ENCODE data around the gene TBC1D17. TPM values are rescaled to one million over a fixed set of nuclear protein-coding genes. Genes with fewer than 3 reads are reported as not detected.

Gene TBC1D17
- total and polyA plus RNA-seq, 2 of the 13 experiments (the other 11 are each of a cell fraction or from before 2014, with no cell fraction given) = 9.7 to 16.9 TPM

DNA sequence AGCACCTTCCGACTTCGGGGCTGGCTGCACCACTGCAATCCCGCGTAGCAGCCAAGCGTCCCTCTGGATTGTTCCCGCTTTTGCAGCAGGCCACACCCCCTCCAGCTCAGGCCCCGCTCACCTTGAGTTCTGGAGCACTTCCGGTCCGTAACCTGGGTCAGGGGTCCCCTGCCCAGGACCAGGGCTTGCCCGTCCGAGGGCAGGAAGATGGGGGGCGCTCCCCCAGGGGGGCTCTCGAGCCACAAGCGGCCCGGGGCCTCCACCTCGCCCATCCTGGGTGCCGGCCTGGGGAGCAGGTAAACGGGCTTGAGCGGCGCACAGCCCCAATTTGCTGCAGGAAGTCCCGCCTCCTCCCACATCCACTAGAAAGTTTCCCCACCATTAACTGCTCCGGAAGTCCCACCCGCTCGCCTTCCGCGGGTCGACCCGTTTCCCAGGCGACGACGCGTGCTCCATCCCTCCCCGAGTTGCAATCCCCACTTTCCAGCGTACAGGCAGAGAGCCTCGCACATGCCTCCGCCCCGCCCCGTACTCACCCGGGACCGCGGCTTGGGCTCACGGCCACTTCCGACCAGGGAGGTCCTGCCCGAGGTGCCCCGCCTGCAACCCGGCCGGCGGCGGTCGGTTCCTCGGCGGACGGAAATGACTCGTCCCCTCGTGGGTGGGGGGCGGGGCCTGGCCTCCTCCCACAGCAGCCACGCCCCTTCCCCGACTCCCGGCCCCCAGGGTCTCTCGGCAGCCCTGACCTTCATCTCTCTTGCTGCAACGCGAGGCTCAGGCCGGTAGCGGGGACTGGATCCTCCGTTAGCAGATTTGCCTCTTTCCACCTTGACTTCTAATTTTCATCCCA, 10.3 kb upstream of the TBC1D17 start, which contains the start of gene PNKP (continued):
- TF ChIP-seq, protein P1, sequence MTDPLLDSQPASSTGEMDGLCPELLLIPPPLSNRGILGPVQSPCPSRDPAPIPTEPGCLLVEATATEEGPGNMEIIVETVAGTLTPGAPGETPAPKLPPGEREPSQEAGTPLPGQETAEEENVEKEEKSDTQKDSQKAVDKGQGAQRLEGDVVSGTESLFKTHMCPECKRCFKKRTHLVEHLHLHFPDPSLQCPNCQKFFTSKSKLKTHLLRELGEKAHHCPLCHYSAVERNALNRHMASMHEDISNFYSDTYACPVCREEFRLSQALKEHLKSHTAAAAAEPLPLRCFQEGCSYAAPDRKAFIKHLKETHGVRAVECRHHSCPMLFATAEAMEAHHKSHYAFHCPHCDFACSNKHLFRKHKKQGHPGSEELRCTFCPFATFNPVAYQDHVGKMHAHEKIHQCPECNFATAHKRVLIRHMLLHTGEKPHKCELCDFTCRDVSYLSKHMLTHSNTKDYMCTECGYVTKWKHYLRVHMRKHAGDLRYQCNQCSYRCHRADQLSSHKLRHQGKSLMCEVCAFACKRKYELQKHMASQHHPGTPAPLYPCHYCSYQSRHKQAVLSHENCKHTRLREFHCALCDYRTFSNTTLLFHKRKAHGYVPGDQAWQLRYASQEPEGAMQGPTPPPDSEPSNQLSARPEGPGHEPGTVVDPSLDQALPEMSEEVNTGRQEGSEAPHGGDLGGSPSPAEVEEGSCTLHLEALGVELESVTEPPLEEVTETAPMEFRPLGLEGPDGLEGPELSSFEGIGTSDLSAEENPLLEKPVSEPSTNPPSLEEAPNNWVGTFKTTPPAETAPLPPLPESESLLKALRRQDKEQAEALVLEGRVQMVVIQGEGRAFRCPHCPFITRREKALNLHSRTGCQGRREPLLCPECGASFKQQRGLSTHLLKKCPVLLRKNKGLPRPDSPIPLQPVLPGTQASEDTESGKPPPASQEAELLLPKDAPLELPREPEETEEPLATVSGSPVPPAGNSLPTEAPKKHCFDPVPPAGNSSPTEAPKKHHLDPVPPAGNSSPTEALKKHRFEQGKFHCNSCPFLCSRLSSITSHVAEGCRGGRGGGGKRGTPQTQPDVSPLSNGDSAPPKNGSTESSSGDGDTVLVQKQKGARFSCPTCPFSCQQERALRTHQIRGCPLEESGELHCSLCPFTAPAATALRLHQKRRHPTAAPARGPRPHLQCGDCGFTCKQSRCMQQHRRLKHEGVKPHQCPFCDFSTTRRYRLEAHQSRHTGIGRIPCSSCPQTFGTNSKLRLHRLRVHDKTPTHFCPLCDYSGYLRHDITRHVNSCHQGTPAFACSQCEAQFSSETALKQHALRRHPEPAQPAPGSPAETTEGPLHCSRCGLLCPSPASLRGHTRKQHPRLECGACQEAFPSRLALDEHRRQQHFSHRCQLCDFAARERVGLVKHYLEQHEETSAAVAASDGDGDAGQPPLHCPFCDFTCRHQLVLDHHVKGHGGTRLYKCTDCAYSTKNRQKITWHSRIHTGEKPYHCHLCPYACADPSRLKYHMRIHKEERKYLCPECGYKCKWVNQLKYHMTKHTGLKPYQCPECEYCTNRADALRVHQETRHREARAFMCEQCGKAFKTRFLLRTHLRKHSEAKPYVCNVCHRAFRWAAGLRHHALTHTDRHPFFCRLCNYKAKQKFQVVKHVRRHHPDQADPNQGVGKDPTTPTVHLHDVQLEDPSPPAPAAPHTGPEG (CRISPR knock-in tag; IDR thresholded peaks at IDR 0.05) = no peak
- no peak for TF ChIP-seq CCAR2 (optimal IDR thresholded peaks at IDR 0.05; ENCODE audit: low read depth, low read length)
- TF ChIP-seq HOXA9 (CRISPR knock-in tag; IDR thresholded peaks at IDR 0.05; ENCODE audit: borderline replicate concordance) = no peak
- TF ChIP-seq KDM2A (CRISPR knock-in tag; IDR thresholded peaks at IDR 0.05; ENCODE audit: borderline replicate concordance, low read depth) = peak; percentile 79
- peak; percentile 65; the same call in 2 of the 3 replicates for TF ChIP-seq MXI1 (IDR thresholded peaks at IDR 0.05; ENCODE audit: borderline replicate concordance, low read depth, low read length)
- peak; percentile 56; the same call in 1 of the 2 replicates for TF ChIP-seq AHR (CRISPR knock-in tag; IDR thresholded peaks at IDR 0.05)
- 0 out of 2 replicates have a peak, but pooled peaks have one; percentile 67 for TF ChIP-seq CREB3 (CRISPR knock-in tag; IDR thresholded peaks at IDR 0.05)
- TF ChIP-seq MIER3 (CRISPR knock-in tag; IDR thresholded peaks at IDR 0.05; ENCODE audit: borderline replicate concordance) = peak; percentile 38
- peak; percentile 87; the same call in 1 of the 2 replicates for TF ChIP-seq PRDM10 (CRISPR knock-in tag; IDR thresholded peaks at IDR 0.05; ENCODE audit: low read depth)
- TF ChIP-seq HDAC1 (CRISPR knock-in tag; IDR thresholded peaks at IDR 0.05) = peak; percentile 96
- peak; percentile 86 for TF ChIP-seq UBTF (CRISPR knock-in tag; IDR thresholded peaks at IDR 0.05)
- no peak for TF ChIP-seq DNMT1 (CRISPR knock-in tag; IDR thresholded peaks at IDR 0.05)
- TF ChIP-seq ZNF253 (CRISPR knock-in tag; IDR thresholded peaks at IDR 0.05; ENCODE audit: borderline replicate concordance) = no peak
- TF ChIP-seq FLYWCH1 (CRISPR knock-in tag; IDR thresholded peaks at IDR 0.05) = no peak
